Measurements from ENCODE around the gene F11.
"Not testable (repeated sequence)": the region's sequence is repeated elsewhere in the genome, so short reads cannot be mapped to it uniquely, and the experiment has no call there.

The F11 gene

DNA sequence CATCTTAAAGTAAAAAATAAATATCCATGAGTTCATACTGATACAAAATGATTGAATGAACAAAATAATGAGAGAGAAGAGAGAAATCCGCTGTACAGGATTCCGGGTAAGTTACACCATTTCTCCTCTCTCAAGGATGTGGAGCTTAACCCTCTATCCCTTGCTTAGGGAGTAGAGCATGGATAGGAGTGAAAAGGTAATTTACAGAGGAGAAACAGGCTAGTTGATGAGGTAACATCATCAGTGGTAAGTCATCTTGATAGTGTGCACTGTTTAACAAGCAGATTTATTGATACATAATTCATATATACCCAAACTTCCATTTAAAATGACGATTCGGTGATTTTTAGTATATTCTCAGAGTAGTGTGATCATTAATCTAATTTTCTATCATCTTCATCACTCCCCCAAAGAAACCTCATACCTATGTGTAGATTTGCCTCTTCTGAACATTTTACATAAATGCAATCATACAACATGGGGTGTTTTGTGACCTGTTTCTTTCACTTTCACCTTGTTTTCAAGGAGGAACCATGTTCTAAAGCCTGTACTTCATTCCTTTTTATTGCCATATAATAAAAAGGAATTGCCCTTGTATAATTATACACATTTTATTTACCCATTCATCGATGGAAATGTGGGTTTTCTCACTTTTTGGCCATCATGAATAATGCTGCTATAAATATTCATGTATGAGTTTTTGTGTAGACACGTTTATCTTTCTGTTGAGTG lies 34.8 kb downstream of the F11 start:
- no peak for DNase-seq

DNA sequence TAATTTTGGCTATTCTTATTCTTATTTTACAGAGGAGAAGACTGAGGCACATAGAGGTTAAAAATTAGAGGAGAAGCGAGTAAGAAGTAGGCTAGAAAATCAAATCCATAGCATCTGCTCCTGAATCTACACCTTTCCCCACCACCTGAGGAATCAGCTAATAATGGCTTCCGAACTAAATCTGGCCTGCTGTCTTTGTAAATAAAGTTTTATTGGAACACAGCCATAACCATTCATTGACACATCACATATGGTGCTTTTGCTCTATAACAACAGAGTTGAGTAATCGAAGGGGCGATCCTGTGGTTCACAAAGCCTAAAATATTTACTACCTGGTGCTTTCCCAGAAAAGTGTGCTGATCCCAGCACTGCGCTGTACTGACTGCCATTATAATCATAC lies 38.2 kb downstream of the F11 start:
- no peak for DNase-seq

- no peak for DNase-seq
These were observed 39.0 kb downstream of the F11 start for GRCh38 chr4:186304866-186305505.

DNA sequence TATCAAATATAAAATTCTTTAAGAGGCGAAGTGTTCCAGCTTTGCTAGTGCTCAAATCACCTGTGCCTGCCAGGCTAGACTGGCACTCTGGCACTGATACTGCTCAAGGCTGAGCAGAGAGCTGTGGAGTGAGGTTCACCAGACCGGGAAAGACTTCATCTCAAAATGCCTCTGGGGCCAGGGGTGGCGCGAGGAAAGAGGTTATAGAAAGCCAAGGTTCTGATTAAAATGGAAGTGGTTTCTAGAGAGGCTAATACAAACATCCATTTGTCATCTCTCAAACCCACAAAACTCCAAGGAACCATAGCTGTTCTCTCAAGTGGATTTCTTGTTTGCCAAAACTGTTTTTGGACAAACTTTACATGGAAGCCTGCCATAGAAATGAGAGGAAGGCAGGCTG lies 41.5 kb downstream of the F11 start:
- peak; percentile 30 for DNase-seq

- peak; percentile 30 for DNase-seq
These were observed 41.9 kb downstream of the F11 start for GRCh38 chr4:186307916-186308315.

DNA sequence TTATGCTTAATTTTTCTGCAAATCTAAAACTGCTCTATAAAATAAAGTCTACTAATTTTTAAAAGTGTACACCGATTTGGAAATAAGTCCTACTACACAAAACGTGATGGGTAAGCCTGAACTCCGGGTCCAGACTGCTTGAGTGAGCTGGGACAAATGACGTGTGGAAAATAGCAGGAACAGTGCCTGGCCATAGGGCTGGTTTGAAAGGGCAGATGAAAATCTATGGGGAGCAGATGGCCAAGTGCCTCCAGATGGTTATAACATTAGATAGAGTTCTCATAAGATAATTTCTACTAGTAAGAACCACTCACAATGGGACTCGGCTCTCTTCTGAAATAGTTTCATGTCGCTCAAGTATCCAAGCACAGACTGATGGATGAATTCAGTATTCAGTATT lies 52.5 kb downstream of the F11 start:
- DNase-seq = no peak

- DNase-seq = not testable (repeated sequence)
These were observed 58.7 kb downstream of the F11 start for GRCh38 chr4:186324660-186325059.

DNA sequence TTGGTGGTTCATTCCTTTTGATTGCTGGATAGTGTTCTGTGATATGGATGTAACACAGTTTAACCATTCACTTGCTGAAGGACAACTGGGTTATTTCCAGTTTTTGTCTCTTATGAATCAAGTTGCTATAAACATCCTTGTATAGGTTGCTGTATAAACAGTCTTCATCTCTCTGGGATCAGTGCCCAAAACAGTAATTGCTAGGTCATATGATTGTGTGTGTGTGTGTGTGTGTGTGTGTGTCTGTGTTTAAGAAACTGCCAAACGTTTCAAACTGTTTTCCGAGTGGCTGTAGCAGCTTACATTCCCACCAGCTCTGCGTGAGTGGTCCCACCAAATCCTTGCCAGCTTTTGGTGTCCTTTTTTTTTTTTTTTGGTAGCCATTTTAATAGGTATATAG lies 60.4 kb downstream of the F11 start:
- no peak for DNase-seq

DNA sequence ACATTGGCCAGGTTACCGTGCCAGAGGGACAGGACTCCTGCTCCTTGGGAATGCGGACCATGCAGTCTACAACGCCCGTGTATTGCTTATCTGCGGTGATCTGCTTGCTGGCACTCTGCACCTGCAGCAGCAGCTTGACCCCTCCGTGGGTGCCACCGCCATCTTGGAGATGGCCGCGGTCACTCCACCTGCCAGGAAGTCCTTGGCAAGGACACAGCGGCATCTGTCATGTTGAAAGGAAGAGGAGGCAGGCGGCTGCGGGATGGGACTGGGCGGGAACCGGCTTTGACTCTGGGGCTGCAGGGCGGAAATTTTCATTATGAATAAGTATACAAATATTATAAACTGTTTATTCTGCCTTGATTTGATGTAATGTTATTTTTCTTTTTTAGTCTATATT lies 63.4 kb downstream of the F11 start:
- no peak for DNase-seq

- no peak for DNase-seq
These were observed 64.4 kb downstream of the F11 start for GRCh38 chr4:186330368-186330767.

GRCh38 chr4:186335793-186336192 lies 69.8 kb downstream of the F11 start:
- DNase-seq = no peak
